NCI-H345 treated with DMSO at 0.1 percent for 48 hours (cell line): ENCODE data around the gene RIT1.

Experiments
- DNase-seq: peaks from one replicate; lab custom pipeline; 2025; ENCODE audit not compliant: unreplicated experiment; lab: John Stamatoyannopoulos, UW

Gene RIT1

GRCh38 chr1:155859234-155859829, 51.8 kb downstream of the RIT1 start, which contains the start of gene SYT11:
Gene SYT11, plus strand, starts transcription at chr1:155859567. Its CDS starts 195 bp downstream, at chr1:155859762.
- DNase-seq, result peak; percentile 100

- DNase-seq, result no peak
Observed at GRCh38 chr1:155858800-155859233, 52.3 kb downstream of the RIT1 start.

- DNase-seq, result peak; percentile 100
Observed at GRCh38 chr1:155856975-155857930, 53.9 kb downstream of the RIT1 start, which contains the start of gene GON4L. Gene GON4L, minus strand, starts transcription at chr1:155857214. Its CDS starts 3,434 bp downstream, at chr1:155853780.

GRCh38 chr1:155856257-155856974, 54.7 kb downstream of the RIT1 start:
- DNase-seq, result no peak

- DNase-seq, result no peak
Observed at GRCh38 chr1:155850345-155850744, 60.8 kb downstream of the RIT1 start.

GRCh38 chr1:155847823-155848529, 63.2 kb downstream of the RIT1 start:
- DNase-seq, result no peak
